H9 (cell line): ENCODE results near the gene SLC52A3. TPM values are rescaled to one million over a fixed set of nuclear protein-coding genes. Genes with fewer than 3 reads are reported as not detected.

Experiments
- DNase-seq: peaks from one replicate; pipeline ENCODE4 v3.0.0-alpha.2; 2017
- H2AFZ ChIP-seq: one replicate; pipeline ENCODE4 v1.6.1; 2013; ENCODE audit warnings: mild to moderate bottlenecking, low read length, control low read depth, moderate library complexity
- H2AK5ac ChIP-seq: 2 replicates; pipeline ENCODE4 v1.6.1; 2013; ENCODE audit warnings: low read length, control low read depth, mixed read lengths; ENCODE audit not compliant: insufficient read length
- H2BK120ac ChIP-seq: one replicate; pipeline ENCODE4 v1.6.1; 2013; ENCODE audit warnings: low read depth, mild to moderate bottlenecking, low read length, control low read depth, inconsistent platforms; ENCODE audit not compliant: poor library complexity, severe bottlenecking
- H2BK12ac ChIP-seq: 2 replicates; pipeline ENCODE4 v1.6.1; 2013; ENCODE audit warnings: low read length, control low read depth, mixed read lengths, low read depth; ENCODE audit not compliant: insufficient read length
- H2BK15ac ChIP-seq: 2 replicates; pipeline ENCODE4 v1.6.1; 2013; ENCODE audit warnings: low read depth, low read length, control low read depth
- H2BK20ac ChIP-seq: one replicate; pipeline ENCODE4 v1.6.1; 2013; ENCODE audit warnings: low read depth, mild to moderate bottlenecking, low read length, control low read depth, inconsistent platforms; ENCODE audit not compliant: poor library complexity, severe bottlenecking
- H2BK5ac ChIP-seq: 2 replicates; pipeline ENCODE4 v1.6.1; 2013; ENCODE audit warnings: low read length, control low read depth, mixed read lengths; ENCODE audit not compliant: insufficient read length
- H3K14ac ChIP-seq: 2 replicates; pipeline ENCODE4 v1.6.1; 2013; ENCODE audit warnings: low read length, control low read depth; ENCODE audit not compliant: insufficient read depth
- H3K18ac ChIP-seq: 2 replicates; pipeline ENCODE4 v1.6.1; 2013; ENCODE audit warnings: low read depth, mild to moderate bottlenecking, mixed read lengths, low read length, control low read depth; ENCODE audit not compliant: insufficient read length
- H3K23ac ChIP-seq: 2 replicates; pipeline ENCODE4 v1.6.1; 2013; ENCODE audit warnings: low read length, control low read depth, mixed read lengths, low read depth; ENCODE audit not compliant: insufficient read length
- H3K23me2 ChIP-seq: 2 replicates; pipeline ENCODE4 v1.6.1; 2013; ENCODE audit warnings: low read depth, mild to moderate bottlenecking, mixed read lengths, low read length, control low read depth; ENCODE audit not compliant: insufficient read length, poor library complexity, severe bottlenecking
- H3K27ac ChIP-seq: 2 replicates; pipeline ENCODE4 v1.5.1; 2013; ENCODE audit warnings: low read length, control low read depth, mixed read lengths, low read depth; ENCODE audit not compliant: insufficient read length
- H3K27me3 ChIP-seq: 2 replicates; pipeline ENCODE4 v1.6.1; 2013; ENCODE audit warnings: low read length, control low read depth, inconsistent platforms; ENCODE audit not compliant: insufficient read depth
- H3K4ac ChIP-seq: 2 replicates; pipeline ENCODE4 v1.6.1; 2013; ENCODE audit warnings: low read depth, mild to moderate bottlenecking, control low read depth, inconsistent platforms, low read length, moderate library complexity
- H3K4me1 ChIP-seq: 2 replicates; pipeline ENCODE4 v1.6.1; 2013; ENCODE audit warnings: low read length, control low read depth, inconsistent platforms; ENCODE audit not compliant: insufficient read depth
- H3K4me2 ChIP-seq: 2 replicates; pipeline ENCODE4 v1.6.1; 2013; ENCODE audit warnings: low read length, control low read depth, mixed read lengths; ENCODE audit not compliant: insufficient read length, insufficient read depth
- H3K56ac ChIP-seq: 2 replicates; pipeline ENCODE4 v1.6.1; 2013; ENCODE audit warnings: low read depth, mild to moderate bottlenecking, mixed read lengths, low read length, control low read depth; ENCODE audit not compliant: insufficient read length
- H3K79me1 ChIP-seq: 2 replicates; pipeline ENCODE4 v1.6.1; 2013; ENCODE audit warnings: low read depth, mild to moderate bottlenecking, moderate library complexity, low read length, control low read depth, inconsistent platforms; ENCODE audit not compliant: insufficient read depth, poor library complexity, severe bottlenecking
- H3K79me2 ChIP-seq: 2 replicates; pipeline ENCODE4 v1.6.1; 2013; ENCODE audit warnings: low read length, control low read depth, inconsistent platforms; ENCODE audit not compliant: insufficient read depth
- H3K9ac ChIP-seq: 2 replicates; pipeline ENCODE4 v1.6.1; 2013; ENCODE audit warnings: low read length, control low read depth, mixed read lengths; ENCODE audit not compliant: insufficient read length; ENCODE audit errors: extremely low read depth
- H3K9me3 ChIP-seq: one replicate; pipeline ENCODE4 v1.6.1; 2013; ENCODE audit warnings: low read depth, low read length, inconsistent platforms; ENCODE audit not compliant: control insufficient read depth
- H3T11ph ChIP-seq: one replicate; pipeline ENCODE4 v1.6.1; 2013; ENCODE audit warnings: mild to moderate bottlenecking, low read length, control low read depth, inconsistent platforms
- H4K20me1 ChIP-seq: one replicate; pipeline ENCODE4 v1.6.1; 2013; ENCODE audit not compliant: control insufficient read depth, insufficient read length, insufficient read depth
- H4K5ac ChIP-seq: 2 replicates; pipeline ENCODE4 v1.6.1; 2013; ENCODE audit warnings: low read depth, mild to moderate bottlenecking, mixed read lengths, low read length, control low read depth; ENCODE audit not compliant: insufficient read length
- H4K8ac ChIP-seq: replicated peaks from 2 replicates; pipeline ENCODE4 v1.6.1; 2013; ENCODE audit warnings: low read length, control low read depth, mixed read lengths, low read depth; ENCODE audit not compliant: insufficient read length
- H4K91ac ChIP-seq: 2 replicates; pipeline ENCODE4 v1.6.1; 2013; ENCODE audit warnings: low read depth, mild to moderate bottlenecking, moderate library complexity, mixed read lengths, low read length, control low read depth; ENCODE audit not compliant: insufficient read length
- H3K27ac Mint-ChIP-seq, 3 experiments: 2 replicates in 2 of 3; 3 replicates in 1 of 3; pipeline ENCODE4 v1.8.0; 2020 to 2021; ENCODE audit warnings: mixed read lengths in 3 of 3, mild to moderate bottlenecking in 1 of 3, moderate library complexity in 1 of 3
- H3K27me3 Mint-ChIP-seq: 2 replicates; pipeline ENCODE4 v1.8.0; 2021; ENCODE audit warnings: low read depth, mild to moderate bottlenecking, moderate library complexity, mixed read lengths
- H3K36me3 Mint-ChIP-seq, 3 experiments: 2 replicates in 2 of 3; 3 replicates in 1 of 3; pipeline ENCODE4 v1.8.0; 2020 to 2021; ENCODE audit warnings: low read depth in 3 of 3, mixed read lengths in 3 of 3; ENCODE audit not compliant: insufficient read depth in 1 of 3
- H3K4me1 Mint-ChIP-seq, 2 experiments: 2 replicates each; pipeline ENCODE4 v1.8.0; 2020; ENCODE audit warnings: mixed read lengths in 2 of 2
- H3K4me3 Mint-ChIP-seq, 2 experiments: 2 replicates in 1 of 2; 3 replicates in 1 of 2; pipeline ENCODE4 v1.8.0; 2020 to 2021; ENCODE audit warnings: mild to moderate bottlenecking in 2 of 2, mixed read lengths in 2 of 2, moderate library complexity in 1 of 2
- H3K9me3 Mint-ChIP-seq, 2 experiments: 2 replicates in 1 of 2; 3 replicates in 1 of 2; pipeline ENCODE4 v1.8.0; 2020; ENCODE audit warnings: mild to moderate bottlenecking in 2 of 2, mixed read lengths in 2 of 2, moderate library complexity in 1 of 2
- CTCF ChIP-seq: fragments of 200-600 bp; sonication (generic); conservative IDR thresholded peaks from 3 replicates; pipeline ENCODE4 v1.8.0; 2021; ENCODE audit warnings: antibody characterized with exemption, mild to moderate bottlenecking
- WGBS: extraction: QIAGEN DNeasy Blood & Tissue Kit; methylation state at CpG from one replicate; pipeline ENCODE4 v1.1.7; 2013; ENCODE audit warnings: missing lambda C conversion rate, low lambda C conversion rate, mixed read lengths; ENCODE audit not compliant: insufficient read length; ENCODE audit errors: extremely low coverage; 5-methylcytosine and 5-hydroxymethylcytosine counted together
- total RNA-seq: library from RNA; stranded (reverse); gene quantifications from 2 replicates; pipeline ENCODE4 v1.2.1, GENCODE V29; 2021

Gene SLC52A3
- total RNA-seq, 1 experiment from 2014 or later, result 3.3 TPM

- H3K27ac ChIP-seq, result no peak overlapping the region
- H3K14ac ChIP-seq, result no peak overlapping the region
- peaks cover 3% of the 10 kb centered on the region; the same call in 1 of the 2 replicates for H3K27me3 ChIP-seq
- no peak overlapping the region for H4K91ac ChIP-seq
- H2BK20ac ChIP-seq, result no peak overlapping the region
- no peak for DNase-seq
- no peaks in the 10 kb centered on the region for H3K9me3 ChIP-seq
- H3K18ac ChIP-seq, result no peak overlapping the region
- H3K4me2 ChIP-seq, result no peak overlapping the region
- no peak overlapping the region for H3K4ac ChIP-seq
- TF ChIP-seq CTCF, result no peak
- peaks cover 6% of the 10 kb centered on the region for H3K23me2 ChIP-seq
- Mint-ChIP-seq H3K4me1 (peaks cover 4 to 13% of the 10 kb centered on the region in 2 experiments; a peak in 3 of 4 replicates), H3K4me3 (no peak overlapping the region), H3K27ac (no peak overlapping the region), H3K9me3 (no peaks in the 10 kb centered on the region), H3K27me3 (peaks cover 24% of the 10 kb centered on the region), H3K36me3 (peaks cover 0 to under 1% (median 0%) of the 10 kb centered on the region in 3 experiments; a peak in 1 of 7 replicates)
- H4K8ac ChIP-seq, result no peak overlapping the region
- H4K5ac ChIP-seq, result no peak overlapping the region
- H3K23ac ChIP-seq, result no peak overlapping the region
- H2BK12ac ChIP-seq, result no peak overlapping the region
- H3K79me1 ChIP-seq, result no peaks in the 10 kb centered on the region
- no peak overlapping the region for H2BK120ac ChIP-seq
- H3T11ph ChIP-seq, result no peak overlapping the region
- H2AK5ac ChIP-seq, result no peak overlapping the region
- no peak overlapping the region for H2BK5ac ChIP-seq
- no peak overlapping the region for H3K9ac ChIP-seq
- no peak overlapping the region for H2BK15ac ChIP-seq
- peaks cover 3% of the 10 kb centered on the region; the same call in 1 of the 2 replicates for H3K4me1 ChIP-seq
- H2AFZ ChIP-seq, result no peak overlapping the region
- no peaks in the 10 kb centered on the region for H4K20me1 ChIP-seq
- H3K56ac ChIP-seq, result no peak overlapping the region
- WGBS, result no CpG with 5 or more reads among the region's 3 CpGs
- no peaks in the 10 kb centered on the region for H3K79me2 ChIP-seq
These were observed 10.8 kb downstream of the SLC52A3 start for GRCh38 chr20:757506-757905.
